K562 (cell line): ENCODE measurements around the gene SPAG17. TPM values are rescaled to one million over a fixed set of nuclear protein-coding genes. Genes with fewer than 3 reads are reported as not detected.

Experiments
- polyA plus RNA-seq, 8 experiments: library from polyadenylated mRNA; depleted of rRNA in 4 of 8; stranded (reverse) in 5 of 8; unstranded in 3 of 8; fragments of >200 nt; fragmentation: Nextera tagmentation in 2 of 8; fragmentation: Illumina TruSeq in 1 of 8; extraction: Ambion mirVana in 2 of 8; extraction: Trizol in 1 of 8; gene quantifications; 2 replicates each; pipeline versions ENCODE4 v1.2.1 to v1.2.3, GENCODE V29; 2011 to 2014; ENCODE audit warnings: inconsistent platforms in 1 of 8, missing spikeins in 1 of 8
- total RNA-seq, 7 experiments: library from RNA; depleted of rRNA in 6 of 7; stranded (reverse); fragments of >200 nt in 6 of 7; fragmentation: Illumina TruSeq in 2 of 7; extraction: Trizol in 2 of 7; gene quantifications; 2 replicates each; pipeline versions ENCODE4 v1.2.1 to v1.2.3, GENCODE V29; 2011 to 2021; ENCODE audit warnings: low replicate concordance in 1 of 7
- TF ChIP-seq, protein P1 (sequence below), 2 experiments: fragments of 450-650 bp; IDR thresholded peaks; 2 replicates each; pipeline ENCODE4 v1.6.1; 2016; ENCODE audit warnings: mild to moderate bottlenecking in 2 of 2, borderline replicate concordance in 1 of 2, low read depth in 1 of 2, moderate library complexity in 1 of 2

SPAG17 gene
- total and polyA plus RNA-seq, 9 of the 15 experiments (the other 6 are each of a cell fraction or from before 2014, with no cell fraction given): 0.07 to 2.1 (median 1.5) TPM

GRCh38 chr1:118049981-118050380 lies 135.0 kb downstream of the SPAG17 start (continued):
- TF ChIP-seq, protein P1, sequence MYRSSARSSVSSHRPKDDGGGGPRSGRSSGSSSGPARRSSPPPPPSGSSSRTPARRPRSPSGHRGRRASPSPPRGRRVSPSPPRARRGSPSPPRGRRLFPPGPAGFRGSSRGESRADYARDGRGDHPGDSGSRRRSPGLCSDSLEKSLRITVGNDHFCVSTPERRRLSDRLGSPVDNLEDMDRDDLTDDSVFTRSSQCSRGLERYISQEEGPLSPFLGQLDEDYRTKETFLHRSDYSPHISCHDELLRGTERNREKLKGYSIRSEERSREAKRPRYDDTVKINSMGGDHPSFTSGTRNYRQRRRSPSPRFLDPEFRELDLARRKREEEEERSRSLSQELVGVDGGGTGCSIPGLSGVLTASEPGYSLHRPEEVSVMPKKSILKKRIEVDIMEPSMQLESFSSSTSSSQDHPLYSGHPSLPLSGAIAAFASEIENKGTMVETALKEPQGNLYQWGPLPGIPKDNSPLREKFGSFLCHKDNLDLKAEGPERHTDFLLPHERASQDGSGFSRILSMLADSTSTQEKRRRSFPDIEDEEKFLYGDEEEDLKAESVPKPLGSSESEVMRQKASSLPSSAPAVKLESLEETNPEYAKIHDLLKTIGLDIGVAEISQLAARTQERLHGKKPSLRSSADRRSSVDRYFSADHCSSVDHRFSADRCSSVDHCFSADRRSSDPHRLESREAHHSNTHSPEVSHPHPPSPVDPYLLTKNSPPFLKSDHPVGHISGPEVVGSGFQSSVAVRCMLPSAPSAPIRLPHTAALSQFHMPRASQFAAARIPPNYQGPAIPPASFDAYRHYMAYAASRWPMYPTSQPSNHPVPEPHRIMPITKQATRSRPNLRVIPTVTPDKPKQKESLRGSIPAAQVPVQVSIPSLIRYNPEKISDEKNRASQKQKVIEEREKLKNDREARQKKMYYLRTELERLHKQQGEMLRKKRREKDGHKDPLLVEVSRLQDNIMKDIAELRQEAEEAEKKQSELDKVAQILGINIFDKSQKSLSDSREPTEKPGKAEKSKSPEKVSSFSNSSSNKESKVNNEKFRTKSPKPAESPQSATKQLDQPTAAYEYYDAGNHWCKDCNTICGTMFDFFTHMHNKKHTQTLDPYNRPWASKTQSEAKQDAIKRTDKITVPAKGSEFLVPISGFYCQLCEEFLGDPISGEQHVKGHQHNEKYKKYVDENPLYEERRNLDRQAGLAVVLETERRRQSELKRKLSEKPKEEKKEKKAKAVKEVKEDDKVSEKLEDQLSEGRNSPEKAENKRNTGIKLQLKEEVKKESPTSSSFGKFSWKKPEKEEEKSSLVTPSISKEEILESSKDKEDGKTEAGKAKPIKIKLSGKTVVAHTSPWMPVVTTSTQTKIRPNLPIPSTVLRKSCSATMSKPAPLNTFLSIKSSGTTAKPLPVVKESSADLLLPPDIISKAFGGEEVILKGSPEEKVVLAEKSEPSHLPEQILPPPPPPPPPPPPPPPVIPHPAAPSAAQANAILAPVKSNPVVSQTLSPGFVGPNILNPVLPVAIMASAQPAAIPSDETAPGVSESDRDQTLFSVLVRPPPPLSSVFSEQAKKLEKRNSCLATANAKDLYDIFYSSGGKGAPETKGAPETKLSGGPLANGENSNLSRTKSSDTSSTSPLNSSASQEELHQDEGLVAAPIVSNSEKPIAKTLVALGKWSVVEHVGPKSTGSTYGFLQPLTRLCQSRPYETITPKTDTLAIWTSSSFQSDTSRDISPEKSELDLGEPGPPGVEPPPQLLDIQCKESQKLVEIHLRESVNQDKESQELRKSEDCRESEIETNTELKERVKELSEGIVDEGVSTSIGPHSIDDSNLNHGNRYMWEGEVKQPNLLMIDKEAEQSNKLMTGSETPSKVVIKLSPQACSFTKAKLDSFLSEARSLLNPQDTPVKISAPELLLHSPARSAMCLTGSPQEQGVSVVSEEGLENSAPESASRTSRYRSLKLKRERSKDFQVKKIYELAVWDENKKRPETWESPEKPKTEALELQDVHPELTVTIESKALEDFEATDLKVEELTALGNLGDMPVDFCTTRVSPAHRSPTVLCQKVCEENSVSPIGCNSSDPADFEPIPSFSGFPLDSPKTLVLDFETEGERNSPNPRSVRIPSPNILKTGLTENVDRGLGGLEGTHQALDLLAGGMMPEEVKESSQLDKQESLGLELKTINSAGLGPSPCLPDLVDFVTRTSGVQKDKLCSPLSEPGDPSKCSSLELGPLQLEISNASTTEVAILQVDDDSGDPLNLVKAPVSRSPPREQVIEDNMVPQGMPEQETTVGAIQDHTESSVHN (IDR thresholded peaks at IDR 0.05; ENCODE audit: borderline replicate concordance in 1 of 2, low read depth in 1 of 2): no peak
